Ishikawa (cell line): ENCODE measurements around the gene ETFRF1.

Experiments used
- CEBPB ChIP-seq: IDR thresholded peaks from 2 replicates; pipeline ENCODE4 v1.6.1; 2012
- CREB1 ChIP-seq: IDR thresholded peaks from 2 replicates; pipeline ENCODE4 v1.6.1; 2012; ENCODE audit warnings: low read depth
- EGR1 ChIP-seq: IDR thresholded peaks from 2 replicates; pipeline ENCODE4 v1.6.1; 2012
- EP300 ChIP-seq: IDR thresholded peaks from 2 replicates; pipeline ENCODE4 v1.6.1; 2012; ENCODE audit warnings: borderline replicate concordance
- FOXM1 ChIP-seq: IDR thresholded peaks from 2 replicates; pipeline ENCODE4 v1.6.1; 2012; ENCODE audit warnings: low read depth, borderline replicate concordance
- NFIC ChIP-seq: IDR thresholded peaks from 2 replicates; pipeline ENCODE4 v1.6.1; 2012
- RAD21 ChIP-seq: IDR thresholded peaks from 2 replicates; pipeline ENCODE4 v1.6.1; 2012; ENCODE audit warnings: low read depth
- TAF1 ChIP-seq: IDR thresholded peaks from 2 replicates; pipeline ENCODE4 v1.6.1; 2012; ENCODE audit warnings: low read depth, mild to moderate bottlenecking
- TCF12 ChIP-seq: IDR thresholded peaks from 2 replicates; pipeline ENCODE4 v1.6.1; 2012; ENCODE audit warnings: low read depth
- TEAD4 ChIP-seq: IDR thresholded peaks from 2 replicates; pipeline ENCODE4 v1.6.1; 2012
- YY1 ChIP-seq: IDR thresholded peaks from 2 replicates; pipeline ENCODE4 v1.6.1; 2012; ENCODE audit warnings: low read depth
- ZBTB7A ChIP-seq: IDR thresholded peaks from 2 replicates; pipeline ENCODE4 v1.6.1; 2012; ENCODE audit warnings: low read depth
- TF ChIP-seq, protein P1 (sequence below): IDR thresholded peaks from 2 replicates; pipeline ENCODE4 v1.6.1; 2012; ENCODE audit warnings: low read depth, mild to moderate bottlenecking
- TF ChIP-seq, protein P2 (sequence below): IDR thresholded peaks from 2 replicates; pipeline ENCODE4 v1.6.1; 2012
- TF ChIP-seq, protein P3 (sequence below): IDR thresholded peaks from 2 replicates; pipeline ENCODE4 v1.6.1; 2012

The ETFRF1 gene

DNA sequence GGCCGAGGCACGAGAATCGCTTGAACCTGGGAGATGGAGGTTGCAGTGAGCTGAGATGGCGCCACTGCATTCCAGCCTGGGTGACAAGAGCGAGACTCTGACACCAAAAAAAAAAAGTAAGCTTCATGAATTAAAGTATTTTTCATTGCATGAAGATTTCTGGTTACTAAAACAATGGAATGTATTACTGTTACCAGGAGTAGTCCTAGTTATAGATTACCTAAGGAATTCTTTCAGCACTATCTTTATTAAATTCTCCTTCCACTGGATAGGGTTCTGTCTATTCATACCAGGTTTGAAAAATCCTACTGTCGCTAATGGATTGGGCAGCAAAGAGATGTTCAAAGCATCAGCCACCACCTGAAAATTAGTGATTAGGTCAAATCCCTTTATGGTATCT lies 12.4 kb downstream of the ETFRF1 start:
- no peak for TF ChIP-seq CEBPB
- TF ChIP-seq TAF1, result no peak
- TF ChIP-seq, protein P1, sequence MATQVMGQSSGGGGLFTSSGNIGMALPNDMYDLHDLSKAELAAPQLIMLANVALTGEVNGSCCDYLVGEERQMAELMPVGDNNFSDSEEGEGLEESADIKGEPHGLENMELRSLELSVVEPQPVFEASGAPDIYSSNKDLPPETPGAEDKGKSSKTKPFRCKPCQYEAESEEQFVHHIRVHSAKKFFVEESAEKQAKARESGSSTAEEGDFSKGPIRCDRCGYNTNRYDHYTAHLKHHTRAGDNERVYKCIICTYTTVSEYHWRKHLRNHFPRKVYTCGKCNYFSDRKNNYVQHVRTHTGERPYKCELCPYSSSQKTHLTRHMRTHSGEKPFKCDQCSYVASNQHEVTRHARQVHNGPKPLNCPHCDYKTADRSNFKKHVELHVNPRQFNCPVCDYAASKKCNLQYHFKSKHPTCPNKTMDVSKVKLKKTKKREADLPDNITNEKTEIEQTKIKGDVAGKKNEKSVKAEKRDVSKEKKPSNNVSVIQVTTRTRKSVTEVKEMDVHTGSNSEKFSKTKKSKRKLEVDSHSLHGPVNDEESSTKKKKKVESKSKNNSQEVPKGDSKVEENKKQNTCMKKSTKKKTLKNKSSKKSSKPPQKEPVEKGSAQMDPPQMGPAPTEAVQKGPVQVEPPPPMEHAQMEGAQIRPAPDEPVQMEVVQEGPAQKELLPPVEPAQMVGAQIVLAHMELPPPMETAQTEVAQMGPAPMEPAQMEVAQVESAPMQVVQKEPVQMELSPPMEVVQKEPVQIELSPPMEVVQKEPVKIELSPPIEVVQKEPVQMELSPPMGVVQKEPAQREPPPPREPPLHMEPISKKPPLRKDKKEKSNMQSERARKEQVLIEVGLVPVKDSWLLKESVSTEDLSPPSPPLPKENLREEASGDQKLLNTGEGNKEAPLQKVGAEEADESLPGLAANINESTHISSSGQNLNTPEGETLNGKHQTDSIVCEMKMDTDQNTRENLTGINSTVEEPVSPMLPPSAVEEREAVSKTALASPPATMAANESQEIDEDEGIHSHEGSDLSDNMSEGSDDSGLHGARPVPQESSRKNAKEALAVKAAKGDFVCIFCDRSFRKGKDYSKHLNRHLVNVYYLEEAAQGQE, result no peak
- TF ChIP-seq FOXM1, result no peak
- TF ChIP-seq RAD21, result no peak
- no peak for TF ChIP-seq EGR1
- TF ChIP-seq ZBTB7A, result no peak
- TF ChIP-seq EP300, result no peak
- no peak for TF ChIP-seq NFIC
- TF ChIP-seq YY1, result no peak
- TF ChIP-seq TEAD4, result no peak
- TF ChIP-seq, protein P2, sequence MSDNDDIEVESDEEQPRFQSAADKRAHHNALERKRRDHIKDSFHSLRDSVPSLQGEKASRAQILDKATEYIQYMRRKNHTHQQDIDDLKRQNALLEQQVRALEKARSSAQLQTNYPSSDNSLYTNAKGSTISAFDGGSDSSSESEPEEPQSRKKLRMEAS, result no peak
- TF ChIP-seq, protein P3, sequence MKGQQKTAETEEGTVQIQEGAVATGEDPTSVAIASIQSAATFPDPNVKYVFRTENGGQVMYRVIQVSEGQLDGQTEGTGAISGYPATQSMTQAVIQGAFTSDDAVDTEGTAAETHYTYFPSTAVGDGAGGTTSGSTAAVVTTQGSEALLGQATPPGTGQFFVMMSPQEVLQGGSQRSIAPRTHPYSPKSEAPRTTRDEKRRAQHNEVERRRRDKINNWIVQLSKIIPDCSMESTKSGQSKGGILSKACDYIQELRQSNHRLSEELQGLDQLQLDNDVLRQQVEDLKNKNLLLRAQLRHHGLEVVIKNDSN, result no peak
- no peak for TF ChIP-seq TCF12
- no peak for TF ChIP-seq CREB1

DNA sequence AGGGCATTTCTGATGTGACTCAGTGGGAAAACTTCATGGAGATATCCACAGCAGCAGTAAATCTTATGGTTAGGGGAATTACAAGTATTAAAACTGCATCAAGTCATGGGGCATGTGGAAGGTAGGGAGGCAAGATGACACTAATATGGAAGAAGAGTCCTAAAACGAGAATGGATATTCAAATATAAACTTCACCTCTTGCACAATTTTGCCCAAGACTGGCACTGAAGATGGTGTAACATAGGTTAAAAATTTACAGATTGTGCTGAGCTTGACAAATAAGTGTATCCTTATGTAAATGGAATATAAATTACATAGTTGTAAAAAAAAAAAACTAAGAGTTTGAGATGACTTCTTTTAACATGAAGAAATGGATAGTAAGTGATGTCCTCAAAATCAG lies 12.8 kb downstream of the ETFRF1 start:
- TF ChIP-seq NFIC (no peak), FOXM1 (no peak), CREB1 (no peak), TEAD4 (no peak), RAD21 (no peak), TCF12 (no peak), ZBTB7A (no peak)
- TF ChIP-seq, protein P1, result no peak
- TF ChIP-seq, protein P3, result no peak

DNA sequence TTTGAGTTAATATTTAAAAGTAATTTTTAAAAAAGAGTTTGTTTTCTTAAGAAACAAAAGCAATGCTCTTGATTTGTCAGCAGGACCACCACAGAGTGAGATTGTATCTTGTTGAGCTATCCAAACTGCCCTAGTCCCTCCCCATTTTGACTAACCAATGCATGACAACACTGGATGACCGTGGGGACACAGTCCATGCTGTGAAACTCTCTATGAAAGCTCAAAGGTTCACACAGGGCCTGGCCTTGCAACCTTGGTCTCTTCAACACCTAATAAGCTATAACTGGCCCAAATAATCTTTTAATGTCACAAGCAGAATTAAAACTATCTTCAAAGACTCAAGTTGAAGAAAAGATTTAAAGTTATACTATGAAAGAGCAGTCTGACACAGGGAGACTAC lies 13.5 kb downstream of the ETFRF1 start:
- TF ChIP-seq, protein P2, result no peak
- TF ChIP-seq, protein P3, result no peak

DNA sequence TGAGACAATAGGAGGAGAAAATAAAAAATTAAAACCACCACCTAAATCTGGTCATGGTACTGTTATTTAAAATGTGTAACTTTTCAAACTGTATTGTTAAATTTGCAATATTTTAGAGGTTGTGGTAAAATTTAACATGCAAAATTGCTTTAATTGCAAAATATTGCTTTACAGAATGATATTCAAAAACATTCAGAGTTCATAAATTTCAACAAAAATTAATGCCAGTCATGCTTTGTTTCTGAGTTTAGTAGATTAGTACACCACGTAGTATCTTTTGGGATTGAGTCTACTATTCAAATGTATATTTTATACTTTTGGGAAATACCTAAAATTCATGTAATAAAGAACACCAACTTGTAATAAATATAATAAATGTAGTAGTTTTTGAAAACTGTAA lies 18.3 kb downstream of the ETFRF1 start:
- TF ChIP-seq, protein P3, result no peak
- no peak for TF ChIP-seq ZBTB7A
- TF ChIP-seq NFIC, result no peak
- no peak for TF ChIP-seq FOXM1
- no peak for TF ChIP-seq EGR1
- TF ChIP-seq, protein P1, result no peak
- TF ChIP-seq TAF1, result no peak
- no peak for TF ChIP-seq TEAD4
- no peak for TF ChIP-seq CEBPB
- no peak for TF ChIP-seq EP300
- TF ChIP-seq TCF12, result no peak
- TF ChIP-seq YY1, result no peak
- TF ChIP-seq, protein P2, result no peak
- TF ChIP-seq RAD21, result no peak
- no peak for TF ChIP-seq CREB1
